Tibial artery (tissue), 4 donors: Measurements from ENCODE around the gene FAM76A.
A peak's percentile ranks its signal among the peaks of the same experiment; 100 is the strongest.
"Not testable (repeated sequence)": the region's sequence is repeated elsewhere in the genome, so short reads cannot be mapped to it uniquely, and the experiment has no call there.

ENCODE experiments used
- DNase-seq, 2 donors: peaks; one replicate each; pipeline ENCODE4 v3.0.0-alpha.2; 2019
- H3K27ac ChIP-seq, 2 donors: fragments of 200-600 bp; sonication (generic) in 1 of 2; 1 replicate in 1 of 2; 2 replicates in 1 of 2; pipeline ENCODE4 v1.5.1; 2018 to 2019; ENCODE audit warnings: mild to moderate bottlenecking in 1 of 2
- H3K27me3 ChIP-seq, 2 donors: fragments of 200-600 bp; sonication (generic) in 1 of 2; one replicate each; pipeline versions ENCODE4 v1.5.1 to v1.6.0; 2016 to 2019
- H3K36me3 ChIP-seq, 3 donors: fragments of 200-600 bp; sonication (generic) in 2 of 3; one replicate each; pipeline ENCODE4 v1.5.1; 2016 to 2019; ENCODE audit warnings: mild to moderate bottlenecking in 2 of 3
- H3K4me1 ChIP-seq, 4 donors: fragments of 200-600 bp; sonication (generic) in 2 of 4; 1 replicate in 3 of 4; 2 replicates in 1 of 4; pipeline ENCODE4 v1.5.1; 2016 to 2019
- H3K4me3 ChIP-seq, 2 donors: fragments of 200-600 bp; sonication (generic) in 1 of 2; 1 replicate in 1 of 2; 2 replicates in 1 of 2; pipeline ENCODE4 v1.5.1; 2018 to 2019; ENCODE audit warnings: mild to moderate bottlenecking in 2 of 2
- H3K9me3 ChIP-seq, 3 donors: fragments of 200-600 bp; sonication (generic) in 1 of 3; one replicate each; pipeline ENCODE4 v1.5.1; 2016 to 2019
- CTCF ChIP-seq, 2 experiments: fragments of 200-600 bp in 1 of 2; fragments of 450-650 bp in 1 of 2; IDR thresholded peaks; one replicate each; pipeline ENCODE4 v1.5.1; 2017 to 2019; ENCODE audit warnings: antibody characterized with exemption in 2 of 2, mild to moderate bottlenecking in 1 of 2, moderate library complexity in 1 of 2
- intact Hi-C: fragments of 100-400 bp; cut with DNase I; formaldehyde crosslinking; loops from one replicate; pipeline ENCODE4 v1.15.0; 2023; ENCODE audit warnings: low total_unique reads

FAM76A gene

DNA sequence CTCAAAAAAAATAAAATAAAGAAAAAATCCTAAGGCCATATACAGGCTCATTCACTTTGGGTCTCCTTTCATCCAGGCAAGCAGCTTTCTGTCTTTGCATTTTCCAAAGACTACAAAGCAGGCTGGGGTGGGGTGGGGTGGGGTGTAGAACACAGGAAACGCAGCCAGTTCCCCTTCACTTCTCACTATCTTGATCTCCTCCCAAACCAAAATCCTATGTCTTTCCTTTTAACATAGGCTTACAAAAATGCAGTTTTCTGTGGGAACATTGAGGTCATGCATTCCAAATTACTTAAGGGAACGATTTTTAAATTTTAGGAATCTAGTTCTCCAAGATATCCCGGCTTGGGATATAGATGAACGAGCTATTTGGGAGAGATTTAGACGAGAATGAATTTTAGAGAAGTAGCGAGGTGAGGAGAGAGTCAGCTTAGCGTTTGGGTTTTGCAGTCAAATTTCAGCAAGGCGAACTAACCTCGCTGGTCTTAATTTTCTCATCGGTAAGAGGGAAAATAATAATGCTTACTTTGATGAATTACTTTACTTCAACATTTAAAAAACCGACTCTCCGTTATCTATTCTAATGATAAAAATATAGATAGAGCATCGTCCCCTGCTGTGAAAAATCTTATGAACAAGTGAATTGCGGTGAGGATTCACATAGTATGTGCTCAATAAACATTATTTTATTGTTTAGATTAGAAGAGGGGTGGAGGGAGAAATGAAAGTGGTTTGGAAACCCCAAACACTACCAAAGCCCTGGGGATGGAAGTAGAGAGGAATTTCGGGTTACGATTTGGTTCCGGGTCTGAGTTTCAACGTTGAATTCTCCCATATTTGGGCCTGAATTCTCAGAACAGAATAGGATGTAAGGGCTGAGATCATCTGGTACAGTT, 46.5 kb downstream of the FAM76A start:
- intact Hi-C loops: no loop called here

DNA sequence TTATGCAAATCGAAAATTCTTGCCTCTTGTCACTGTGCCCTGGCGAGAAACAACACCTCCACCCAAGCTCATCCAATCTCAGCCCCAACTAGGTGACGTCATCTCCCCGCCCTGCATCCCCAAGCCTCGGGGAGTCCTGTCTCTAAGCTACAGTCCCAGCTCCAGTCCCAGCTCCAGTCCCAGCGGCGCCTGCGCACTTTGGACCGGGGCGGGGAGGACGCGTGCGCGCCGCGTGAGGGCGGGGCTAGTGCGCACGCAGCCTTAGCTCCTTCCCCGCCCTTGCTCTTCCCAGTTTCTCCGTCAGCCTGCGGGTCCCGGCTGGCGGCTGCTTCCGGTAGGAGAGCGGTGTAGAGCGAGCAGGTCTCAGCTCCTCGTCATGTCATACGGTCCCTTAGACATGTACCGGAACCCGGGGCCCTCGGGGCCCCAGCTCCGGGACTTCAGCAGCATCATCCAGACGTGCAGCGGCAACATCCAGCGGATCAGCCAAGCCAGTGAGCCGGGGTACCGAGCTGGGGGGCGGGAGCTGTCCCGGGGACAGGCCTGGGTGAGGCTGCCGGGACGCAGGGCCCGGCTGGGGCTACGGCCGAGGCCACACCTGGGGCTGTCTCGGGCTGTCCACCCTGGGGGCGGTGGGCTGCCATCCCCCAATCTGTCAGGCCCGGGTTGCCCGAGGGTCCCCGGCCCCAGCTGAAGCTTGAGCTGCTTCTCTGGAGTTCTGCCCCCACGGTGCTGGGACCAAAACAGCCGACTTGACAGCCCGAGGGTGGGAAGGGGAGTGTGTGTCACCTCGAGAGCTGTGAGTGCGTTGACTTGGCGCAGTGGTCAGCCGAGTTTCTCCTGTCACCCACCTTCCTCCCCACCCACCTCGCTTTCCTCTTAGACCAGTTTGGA, 47.4 kb downstream of the FAM76A start, which contains the start of gene STX12:
Gene STX12, plus strand, starts transcription at position 288 of the 894 bp plus-strand sequence. Its CDS starts 89 bp downstream, at position 377.
- no peak for TF ChIP-seq CTCF (IDR thresholded peaks at IDR 0.05)
- H3K27me3 ChIP-seq: no peaks in the 10 kb centered on the region
- DNase-seq: peak; percentile 99 to 100
- H3K4me1 ChIP-seq: peaks cover 0 to 43% (median 14%) of the 10 kb centered on the region in 4 donors
- intact Hi-C loops: loop anchor here (1.0 kb wide), 1 partner anchor 48 kb away; the partner anchor contains the start of gene FAM76A
- H3K4me3 ChIP-seq: peak within 1 kb of the TSS; percentile 75 to 82
- peak within 1 kb of the TSS; percentile 93 to 94 for H3K27ac ChIP-seq
- no peaks in the 10 kb centered on the region for H3K9me3 ChIP-seq
- peaks cover 0 to 10% (median 0%) of the 10 kb centered on the region in 3 donors for H3K36me3 ChIP-seq

More for the DNA sequence above, 46.5 kb downstream of the FAM76A start:
- DNase-seq: no peak
- Histone ChIP-seq H3K27me3 (no peaks in the 10 kb centered on the region), H3K4me3 (peak overlapping the region; percentile 75 to 82), H3K27ac (peak overlapping the region; percentile 93 to 94), H3K36me3 (peaks cover 0 to 5% (median 0%) of the 10 kb centered on the region in 3 donors), H3K4me1 (peaks cover 0 to 39% (median 14%) of the 10 kb centered on the region in 4 donors), H3K9me3 (no peaks in the 10 kb centered on the region)
- TF ChIP-seq CTCF (IDR thresholded peaks at IDR 0.05): no peak

GRCh38 chr1:27773826-27774445, 48.2 kb downstream of the FAM76A start:
- intact Hi-C loops: loop anchor here (1.0 kb wide), 1 partner anchor 49 kb away; the partner anchor contains the start of gene FAM76A
- DNase-seq: no peak
- Histone ChIP-seq H3K36me3 (peaks cover 0 to 10% (median 0%) of the 10 kb centered on the region in 3 donors), H3K4me1 (peaks cover 0 to 44% (median 16%) of the 10 kb centered on the region in 4 donors), H3K4me3 (peak overlapping the region; percentile 75 to 82), H3K9me3 (no peaks in the 10 kb centered on the region), H3K27ac (peak overlapping the region; percentile 93 to 94), H3K27me3 (no peaks in the 10 kb centered on the region)
- no peak for TF ChIP-seq CTCF (IDR thresholded peaks at IDR 0.05)

GRCh38 chr1:27774654-27775053, 48.9 kb downstream of the FAM76A start:
- Histone ChIP-seq H3K36me3 (peaks cover 0 to 10% (median 0%) of the 10 kb centered on the region in 3 donors), H3K4me3 (peak overlapping the region; percentile 75 to 82), H3K27ac (peak overlapping the region in 1 of 2 donors; percentile 94), H3K9me3 (no peaks in the 10 kb centered on the region), H3K27me3 (no peaks in the 10 kb centered on the region), H3K4me1 (peaks cover 0 to 49% (median 16%) of the 10 kb centered on the region in 4 donors)
- no peak for DNase-seq
- TF ChIP-seq CTCF (IDR thresholded peaks at IDR 0.05): no peak
- intact Hi-C loops: no loop called here

DNA sequence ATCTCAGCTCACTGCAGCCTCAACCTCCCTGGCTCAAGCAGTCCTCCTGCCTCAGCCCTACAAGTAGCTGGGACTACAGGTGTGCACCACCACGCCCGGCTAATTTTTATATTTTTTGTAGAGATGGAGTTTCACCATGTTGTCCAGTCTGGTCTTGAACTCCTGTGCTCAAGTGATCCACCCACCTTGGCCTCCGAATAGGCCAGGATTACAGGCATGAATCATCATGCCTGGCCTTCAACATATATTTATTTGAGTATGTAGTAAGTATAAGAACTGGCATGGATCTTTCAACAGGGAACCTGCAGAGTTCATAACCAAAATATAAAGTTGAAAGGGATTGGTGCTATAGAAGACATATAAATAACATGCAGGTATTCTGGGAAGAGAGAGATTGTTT, 49.6 kb downstream of the FAM76A start:
- H3K27ac ChIP-seq, H3K9me3 ChIP-seq, H3K4me3 ChIP-seq, intact Hi-C loops, DNase-seq, H3K27me3 ChIP-seq: not testable (repeated sequence)
- peaks cover 0 to 16% (median 0%) of the 10 kb centered on the region in 3 donors for H3K36me3 ChIP-seq
- H3K4me1 ChIP-seq: peaks cover 0 to 49% (median 16%) of the 10 kb centered on the region in 4 donors

DNA sequence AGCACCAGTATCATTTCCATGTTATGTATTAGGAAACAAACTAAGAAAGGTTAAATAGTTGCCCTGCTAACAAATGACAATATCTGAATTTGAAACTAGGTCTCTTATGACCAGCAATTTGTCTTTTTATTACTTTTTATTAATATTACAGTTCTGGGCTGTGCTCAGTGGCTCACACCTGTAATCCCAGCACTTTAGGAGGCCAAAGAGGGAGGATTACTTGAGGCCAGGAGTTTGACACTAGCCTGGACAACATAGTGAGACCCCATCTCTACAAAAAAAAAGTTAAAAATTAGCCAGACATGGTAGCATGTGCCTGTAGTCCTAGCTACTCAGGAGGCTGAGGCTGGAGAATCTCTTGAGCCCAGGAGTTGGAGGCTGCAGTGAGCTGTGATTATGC, 50.5 kb downstream of the FAM76A start:
- DNase-seq, H3K27ac ChIP-seq, H3K27me3 ChIP-seq, H3K4me3 ChIP-seq, intact Hi-C loops, H3K9me3 ChIP-seq: not testable (repeated sequence)
- peaks cover 0 to 19% (median 0%) of the 10 kb centered on the region in 3 donors for H3K36me3 ChIP-seq
- peaks cover 0 to 49% (median 17%) of the 10 kb centered on the region in 4 donors for H3K4me1 ChIP-seq
